GM12873 (cell line): ENCODE data around the gene HMOX2.

Experiments
- TF ChIP-seq, protein P1 (sequence below): IDR thresholded peaks from 2 replicates; pipeline ENCODE4 v1.5.1; 2012; ENCODE audit warnings: low read depth, mild to moderate bottlenecking, moderate library complexity, low read length, control low read depth; ENCODE audit not compliant: insufficient read depth; ENCODE audit errors: missing control alignments

HMOX2 gene, protein sequence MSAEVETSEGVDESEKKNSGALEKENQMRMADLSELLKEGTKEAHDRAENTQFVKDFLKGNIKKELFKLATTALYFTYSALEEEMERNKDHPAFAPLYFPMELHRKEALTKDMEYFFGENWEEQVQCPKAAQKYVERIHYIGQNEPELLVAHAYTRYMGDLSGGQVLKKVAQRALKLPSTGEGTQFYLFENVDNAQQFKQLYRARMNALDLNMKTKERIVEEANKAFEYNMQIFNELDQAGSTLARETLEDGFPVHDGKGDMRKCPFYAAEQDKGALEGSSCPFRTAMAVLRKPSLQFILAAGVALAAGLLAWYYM

DNA sequence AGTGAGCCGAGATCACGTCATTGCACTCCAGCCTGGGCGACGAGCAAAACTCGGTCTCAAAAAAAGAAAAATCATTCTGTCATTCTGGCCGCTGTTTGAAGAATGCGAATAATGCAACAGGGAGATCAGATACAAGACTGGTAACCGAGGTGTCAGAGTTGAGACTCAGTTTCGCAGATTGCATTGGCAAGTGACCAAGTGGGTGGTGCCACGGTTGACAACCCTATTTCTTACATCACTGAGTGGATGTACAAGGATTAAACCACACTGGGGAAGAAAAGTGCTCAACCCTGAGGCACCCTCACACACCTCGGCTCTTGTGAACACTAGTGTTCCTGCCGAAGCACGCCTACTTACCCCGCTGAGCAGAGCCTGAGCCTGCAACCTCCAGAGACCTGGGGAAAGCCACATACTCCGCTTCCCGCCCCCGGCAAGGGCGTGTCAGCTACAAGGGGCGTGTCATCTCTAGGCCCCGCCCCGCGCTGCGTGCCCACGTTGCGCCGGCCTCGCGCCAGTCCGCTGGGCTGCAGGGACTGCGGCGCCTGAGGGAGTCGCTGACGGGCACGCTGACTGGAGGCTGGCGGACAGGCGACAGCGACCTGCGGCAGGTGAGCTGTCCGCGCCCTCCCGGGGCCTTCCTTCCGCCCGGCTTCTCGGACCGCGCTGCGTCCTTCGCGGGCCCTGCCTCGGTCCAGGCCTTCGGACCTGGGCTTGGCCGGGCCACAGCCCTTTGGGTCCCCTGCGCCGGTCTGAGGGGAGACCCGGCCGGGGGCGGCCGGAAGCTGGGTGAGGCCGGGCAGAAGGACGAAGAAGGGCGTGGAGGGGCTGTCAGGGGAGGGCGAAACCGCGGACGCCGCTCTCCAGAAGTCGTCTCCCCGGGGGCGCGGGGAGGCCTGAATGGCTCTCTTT, at the start of gene HMOX2:
Gene HMOX2 (plus strand): TSS at position 519 of the 909 bp plus-strand sequence. CDS start 29,127 bp downstream, outside the sequence.
- TF ChIP-seq, protein P1, sequence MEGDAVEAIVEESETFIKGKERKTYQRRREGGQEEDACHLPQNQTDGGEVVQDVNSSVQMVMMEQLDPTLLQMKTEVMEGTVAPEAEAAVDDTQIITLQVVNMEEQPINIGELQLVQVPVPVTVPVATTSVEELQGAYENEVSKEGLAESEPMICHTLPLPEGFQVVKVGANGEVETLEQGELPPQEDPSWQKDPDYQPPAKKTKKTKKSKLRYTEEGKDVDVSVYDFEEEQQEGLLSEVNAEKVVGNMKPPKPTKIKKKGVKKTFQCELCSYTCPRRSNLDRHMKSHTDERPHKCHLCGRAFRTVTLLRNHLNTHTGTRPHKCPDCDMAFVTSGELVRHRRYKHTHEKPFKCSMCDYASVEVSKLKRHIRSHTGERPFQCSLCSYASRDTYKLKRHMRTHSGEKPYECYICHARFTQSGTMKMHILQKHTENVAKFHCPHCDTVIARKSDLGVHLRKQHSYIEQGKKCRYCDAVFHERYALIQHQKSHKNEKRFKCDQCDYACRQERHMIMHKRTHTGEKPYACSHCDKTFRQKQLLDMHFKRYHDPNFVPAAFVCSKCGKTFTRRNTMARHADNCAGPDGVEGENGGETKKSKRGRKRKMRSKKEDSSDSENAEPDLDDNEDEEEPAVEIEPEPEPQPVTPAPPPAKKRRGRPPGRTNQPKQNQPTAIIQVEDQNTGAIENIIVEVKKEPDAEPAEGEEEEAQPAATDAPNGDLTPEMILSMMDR = peak; percentile 53

DNA sequence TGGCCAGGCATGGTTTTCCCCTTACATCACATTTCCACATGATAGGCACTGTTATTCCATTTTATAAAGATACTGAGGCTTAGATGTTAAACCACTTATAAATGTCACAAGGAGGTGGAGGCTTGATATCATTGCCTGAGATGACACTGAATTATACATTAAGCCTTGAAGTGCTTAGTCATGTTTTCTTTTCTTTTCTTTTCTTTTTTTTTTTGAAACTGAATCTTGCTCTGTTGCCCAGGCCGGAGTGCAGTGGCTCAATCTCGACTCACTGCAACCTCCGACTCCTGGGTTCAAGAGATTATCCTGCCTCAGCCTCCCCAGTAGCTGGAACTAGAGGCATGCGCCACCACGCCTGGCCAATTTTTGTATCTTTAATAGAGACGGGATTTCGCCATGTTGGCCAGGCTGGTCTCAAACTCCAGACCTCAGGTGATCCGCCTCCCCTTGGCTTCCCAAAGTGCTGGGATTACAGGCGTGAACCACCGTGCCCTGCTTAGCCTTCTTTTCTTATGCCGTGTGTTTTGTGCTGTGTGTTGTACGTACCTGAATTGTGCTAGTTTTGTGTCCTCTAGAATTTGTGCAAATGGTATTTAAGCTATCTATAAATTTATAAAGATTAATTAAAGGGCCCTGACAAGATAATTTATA, 49.4 kb upstream of the HMOX2 start:
- TF ChIP-seq, protein P1 = no peak

DNA sequence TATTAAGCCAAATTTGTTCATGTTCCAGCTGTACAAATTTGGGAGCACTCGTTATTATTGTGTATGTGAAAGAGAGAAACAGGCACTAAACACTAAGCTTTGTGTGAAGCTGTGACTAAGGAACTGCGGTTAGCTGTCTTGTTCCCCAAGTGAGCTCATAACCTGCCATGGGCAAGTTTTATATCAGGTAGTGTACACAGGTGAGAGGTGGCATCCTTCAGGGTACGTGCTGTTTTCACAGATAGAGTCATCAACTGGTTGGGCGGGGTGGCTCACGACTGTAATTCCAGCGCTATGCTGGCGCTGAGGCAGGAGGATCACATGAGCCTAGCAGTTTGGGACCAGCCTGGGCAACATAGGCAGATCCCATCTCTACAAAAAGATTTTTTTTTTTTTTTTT, 47.7 kb upstream of the HMOX2 start:
- TF ChIP-seq, protein P1 = no peak

DNA sequence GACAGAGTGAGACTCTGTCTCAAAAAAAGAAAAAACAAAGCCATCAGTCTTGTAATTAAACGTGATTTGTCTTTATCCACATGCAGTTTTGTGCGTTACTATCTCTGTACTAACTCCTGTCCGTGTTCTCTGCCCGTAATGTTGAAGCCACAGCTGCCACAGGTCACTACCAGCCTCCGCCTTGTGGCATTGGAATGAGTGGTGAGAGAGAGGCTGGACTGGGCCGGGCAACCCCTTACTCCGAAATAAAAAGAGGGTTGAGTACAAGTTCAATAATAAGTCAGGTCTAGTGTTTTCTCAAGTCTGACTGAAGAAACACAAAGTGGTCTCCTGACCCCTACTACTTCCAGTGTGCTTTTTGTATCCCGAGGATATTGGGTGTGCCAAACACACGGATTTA, 45.2 kb upstream of the HMOX2 start:
- TF ChIP-seq, protein P1 = no peak

DNA sequence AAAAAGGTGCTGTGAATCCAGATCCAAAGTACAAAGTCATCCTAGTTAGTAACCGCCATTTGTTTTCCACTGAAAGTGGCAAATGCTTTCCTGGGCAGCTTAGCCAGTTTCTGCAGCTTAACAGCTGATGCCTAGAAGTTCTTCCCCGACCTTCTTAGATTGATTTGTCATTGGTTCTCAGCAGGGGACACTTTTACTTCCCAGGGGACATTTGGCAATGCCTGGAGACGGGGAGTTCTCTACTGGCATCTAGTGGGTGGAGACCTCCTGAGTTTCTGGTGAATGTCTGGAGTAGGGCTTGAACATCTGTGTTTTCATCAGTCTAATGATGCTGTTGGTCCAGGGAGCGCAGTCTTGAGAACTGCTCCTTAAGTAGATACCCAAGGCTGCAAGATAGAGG, 43.0 kb upstream of the HMOX2 start:
- TF ChIP-seq, protein P1 = no peak

DNA sequence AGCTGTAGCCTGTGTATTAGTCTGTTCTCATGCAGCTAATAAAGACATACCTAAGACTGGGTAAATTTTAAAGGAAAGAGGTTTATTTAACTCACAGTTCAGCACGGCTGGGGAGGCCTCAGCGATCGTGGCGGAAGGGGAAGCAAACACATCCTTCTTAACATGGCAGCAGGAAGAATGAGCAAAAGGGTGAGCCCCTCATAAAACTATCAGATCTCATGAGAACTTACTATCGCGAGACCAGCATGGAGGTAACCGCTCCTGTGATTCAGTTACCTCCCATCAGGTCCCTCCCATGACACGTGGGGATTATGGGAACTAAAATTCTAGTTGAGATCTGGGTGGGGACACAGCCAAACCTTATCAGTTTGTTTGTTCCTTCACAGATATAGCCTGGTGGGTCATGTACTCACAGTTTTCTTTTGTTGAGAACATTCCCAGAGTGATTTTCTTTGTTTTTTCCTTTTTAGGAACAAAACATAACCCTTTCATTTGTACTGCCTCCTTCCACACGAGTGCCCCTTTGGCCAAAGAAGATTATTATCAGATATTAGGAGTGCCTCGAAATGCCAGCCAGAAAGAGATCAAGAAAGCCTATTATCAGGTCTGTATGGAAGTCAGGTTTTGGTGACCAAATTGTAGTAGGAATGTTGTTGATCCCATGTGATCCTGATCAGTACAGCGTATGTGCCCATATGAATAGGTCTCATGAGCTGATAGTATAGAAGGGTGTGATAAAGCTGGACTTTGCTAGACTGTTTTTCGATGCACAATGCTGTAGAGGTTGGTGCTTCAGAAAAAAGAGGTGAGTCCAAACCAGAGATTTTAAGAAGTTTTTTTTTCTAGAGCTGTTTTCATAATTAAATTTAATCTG, 42.0 kb upstream of the HMOX2 start:
- TF ChIP-seq, protein P1 = no peak
